GM12875 (cell line): Measurements from ENCODE around the gene LTBP4.
"Not testable (repeated sequence)": the region's sequence is repeated elsewhere in the genome, so short reads cannot be mapped to it uniquely, and the experiment has no call there.

Experiments used
- H3K4me3 ChIP-seq: one replicate; pipeline ENCODE4 v1.5.1; 2011; ENCODE audit warnings: low read depth, low read length, control low read depth
- TF ChIP-seq, protein P1 (sequence below): IDR thresholded peaks from 2 replicates; pipeline ENCODE4 v1.5.1; 2011; ENCODE audit warnings: low read depth, mild to moderate bottlenecking, control low read depth, inconsistent platforms, low read length, moderate library complexity, borderline replicate concordance; ENCODE audit not compliant: insufficient read depth

Gene LTBP4

GRCh38 chr19:40590464-40591265 is 10.5 kb upstream of the LTBP4 start:
- TF ChIP-seq, protein P1, sequence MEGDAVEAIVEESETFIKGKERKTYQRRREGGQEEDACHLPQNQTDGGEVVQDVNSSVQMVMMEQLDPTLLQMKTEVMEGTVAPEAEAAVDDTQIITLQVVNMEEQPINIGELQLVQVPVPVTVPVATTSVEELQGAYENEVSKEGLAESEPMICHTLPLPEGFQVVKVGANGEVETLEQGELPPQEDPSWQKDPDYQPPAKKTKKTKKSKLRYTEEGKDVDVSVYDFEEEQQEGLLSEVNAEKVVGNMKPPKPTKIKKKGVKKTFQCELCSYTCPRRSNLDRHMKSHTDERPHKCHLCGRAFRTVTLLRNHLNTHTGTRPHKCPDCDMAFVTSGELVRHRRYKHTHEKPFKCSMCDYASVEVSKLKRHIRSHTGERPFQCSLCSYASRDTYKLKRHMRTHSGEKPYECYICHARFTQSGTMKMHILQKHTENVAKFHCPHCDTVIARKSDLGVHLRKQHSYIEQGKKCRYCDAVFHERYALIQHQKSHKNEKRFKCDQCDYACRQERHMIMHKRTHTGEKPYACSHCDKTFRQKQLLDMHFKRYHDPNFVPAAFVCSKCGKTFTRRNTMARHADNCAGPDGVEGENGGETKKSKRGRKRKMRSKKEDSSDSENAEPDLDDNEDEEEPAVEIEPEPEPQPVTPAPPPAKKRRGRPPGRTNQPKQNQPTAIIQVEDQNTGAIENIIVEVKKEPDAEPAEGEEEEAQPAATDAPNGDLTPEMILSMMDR, result no peak
- no peak overlapping the region for H3K4me3 ChIP-seq

DNA sequence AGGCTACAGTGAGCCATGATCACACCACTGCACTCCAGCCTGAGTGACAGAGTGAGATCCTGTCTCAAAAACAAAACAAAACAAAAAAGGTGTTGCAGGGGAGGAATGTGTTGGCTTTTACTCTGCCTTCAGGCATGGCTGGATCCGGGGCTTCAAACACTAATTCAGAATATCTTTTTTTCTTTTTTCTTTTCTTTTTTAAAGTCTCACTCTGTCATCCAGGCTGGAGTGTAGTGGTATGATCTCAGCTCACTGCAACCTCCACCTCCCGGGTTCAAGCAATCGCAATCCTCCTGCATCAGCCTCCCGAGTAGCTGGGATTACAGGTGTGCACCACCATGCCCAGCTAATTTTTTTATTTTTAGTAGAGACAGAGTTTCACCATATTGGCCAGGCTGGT is 9.4 kb upstream of the LTBP4 start:
- not testable (repeated sequence) for H3K4me3 ChIP-seq

- no peak overlapping the region for H3K4me3 ChIP-seq
- TF ChIP-seq, protein P1, result no peak
These were observed 9.0 kb upstream of the LTBP4 start for GRCh38 chr19:40592170-40592569.

GRCh38 chr19:40594255-40594654 is 6.9 kb upstream of the LTBP4 start:
- TF ChIP-seq, protein P1, result no peak
- no peak overlapping the region for H3K4me3 ChIP-seq

DNA sequence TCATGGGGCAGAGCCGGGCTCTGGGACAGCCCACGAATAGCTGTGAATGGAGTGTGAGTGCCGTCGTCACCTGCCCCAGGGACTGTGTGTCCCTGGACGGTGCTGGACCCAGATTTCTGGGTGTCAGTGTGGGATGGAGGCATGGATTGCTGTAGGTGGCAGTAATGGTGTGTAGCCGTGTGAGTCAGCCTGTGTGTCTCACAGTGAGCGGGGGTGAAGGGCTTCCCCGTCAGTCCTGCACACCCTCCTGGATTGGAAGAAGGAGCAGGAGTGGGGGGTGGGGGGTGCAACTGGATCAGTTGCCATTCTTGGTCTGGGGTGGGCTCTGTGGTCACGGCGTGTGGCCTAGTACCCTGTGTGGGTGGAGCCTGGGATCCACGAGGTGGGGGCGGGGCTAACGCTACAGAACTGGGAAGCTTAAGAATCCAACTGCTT is 6.5 kb upstream of the LTBP4 start:
- no peak overlapping the region for H3K4me3 ChIP-seq
- TF ChIP-seq, protein P1, result no peak

DNA sequence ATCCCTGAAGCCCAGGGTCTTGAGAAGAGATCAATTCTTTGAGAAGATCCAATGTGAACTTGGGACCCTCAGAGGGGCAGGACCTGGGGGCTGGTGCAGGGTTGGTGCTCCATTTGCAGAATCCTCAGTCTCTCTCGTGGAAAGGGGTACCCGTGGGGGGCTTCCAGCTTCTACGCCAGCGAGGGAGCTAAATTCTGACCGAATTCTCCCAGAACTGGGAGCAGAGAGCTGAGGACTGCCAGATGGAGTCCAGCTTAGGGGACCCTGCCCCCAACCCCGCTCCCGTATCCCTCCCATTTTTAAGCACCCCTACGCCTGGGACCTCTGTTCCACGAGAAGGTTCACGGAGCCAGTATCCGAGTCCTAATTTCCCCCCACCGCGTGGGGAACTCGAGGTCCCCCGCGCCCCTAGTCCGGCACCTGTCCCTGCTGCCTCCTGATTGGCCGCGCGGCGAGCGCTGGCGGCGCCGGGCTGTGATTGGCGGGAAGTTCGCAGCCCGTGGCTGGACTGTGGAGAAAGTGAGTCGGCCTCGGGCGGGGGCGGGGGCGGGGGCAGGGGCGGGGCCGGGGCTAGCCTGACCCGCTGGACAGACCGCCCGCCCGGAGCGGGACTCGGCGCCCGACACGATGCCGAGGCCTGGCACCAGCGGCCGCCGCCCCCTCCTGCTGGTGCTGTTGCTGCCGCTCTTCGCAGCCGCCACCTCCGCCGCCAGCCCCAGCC is 4.4 kb upstream of the LTBP4 start:
- TF ChIP-seq, protein P1, result no peak

GRCh38 chr19:40597329-40597838 is 3.8 kb upstream of the LTBP4 start:
- no peak overlapping the region for H3K4me3 ChIP-seq

More for the DNA sequence above, 4.4 kb upstream of the LTBP4 start:
- H3K4me3 ChIP-seq, result no peak overlapping the region

More at GRCh38 chr19:40597329-40597838, 3.8 kb upstream of the LTBP4 start:
- TF ChIP-seq, protein P1, result no peak
